ENCODE results near the gene CEBPB.

The CEBPB gene

GRCh38 chr20:50224531-50225255 lies 34.1 kb downstream of the CEBPB start:
- TF ChIP-seq CTCF (IDR thresholded peaks at IDR 0.05; ENCODE audit: low read depth, low read length), result 0 out of 2 replicates have a peak, but pooled peaks have one; percentile 12
- Histone ChIP-seq H3K4me3 (ENCODE audit: low read depth, low read length) (no peak overlapping the region), H3K36me3 (no peaks in the 10 kb centered on the region), H3K4me1 (no peaks in the 10 kb centered on the region), H3K27me3 (no peaks in the 10 kb centered on the region), H3K9me3 (no peaks in the 10 kb centered on the region)
- DNase-seq, result no peak

GRCh38 chr20:50226093-50226974 lies 35.7 kb downstream of the CEBPB start:
- no peak for TF ChIP-seq CTCF (IDR thresholded peaks at IDR 0.05; ENCODE audit: low read depth, low read length)
- H3K4me1 ChIP-seq, result no peaks in the 10 kb centered on the region
- DNase-seq, result no peak
- H3K9me3 ChIP-seq, result no peaks in the 10 kb centered on the region
- no peaks in the 10 kb centered on the region for H3K27me3 ChIP-seq
- H3K4me3 ChIP-seq (ENCODE audit: low read depth, low read length), result no peak overlapping the region
- no peaks in the 10 kb centered on the region for H3K36me3 ChIP-seq

- Histone ChIP-seq H3K27me3 (no peaks in the 10 kb centered on the region), H3K4me1 (no peaks in the 10 kb centered on the region), H3K36me3 (no peaks in the 10 kb centered on the region), H3K9me3 (no peaks in the 10 kb centered on the region), H3K4me3 (ENCODE audit: low read depth, low read length) (no peak overlapping the region)
- no peak for TF ChIP-seq CTCF (IDR thresholded peaks at IDR 0.05; ENCODE audit: low read depth, low read length)
- DNase-seq, result no peak
Observed at GRCh38 chr20:50227506-50227905, 36.9 kb downstream of the CEBPB start.

- H3K36me3 ChIP-seq, result no peaks in the 10 kb centered on the region
- H3K4me1 ChIP-seq, result no peaks in the 10 kb centered on the region
- no peaks in the 10 kb centered on the region for H3K27me3 ChIP-seq
- no peak overlapping the region for H3K4me3 ChIP-seq (ENCODE audit: low read depth, low read length)
- TF ChIP-seq CTCF (IDR thresholded peaks at IDR 0.05; ENCODE audit: low read depth, low read length), result no peak
- no peak for DNase-seq
- no peaks in the 10 kb centered on the region for H3K9me3 ChIP-seq
Observed at GRCh38 chr20:50229156-50229607, 38.6 kb downstream of the CEBPB start.

GRCh38 chr20:50230184-50230583 lies 39.6 kb downstream of the CEBPB start:
- Histone ChIP-seq H3K36me3 (no peaks in the 10 kb centered on the region), H3K4me3 (ENCODE audit: low read depth, low read length) (no peak overlapping the region), H3K4me1 (no peaks in the 10 kb centered on the region), H3K27me3 (no peaks in the 10 kb centered on the region), H3K9me3 (no peaks in the 10 kb centered on the region)
- TF ChIP-seq CTCF (IDR thresholded peaks at IDR 0.05; ENCODE audit: low read depth, low read length), result no peak
- DNase-seq, result no peak

Measured in BE2C (cell line).